DOHH2 (cell line): ENCODE data around the gene AFAP1L1.

Experiments used
- H3F3A ChIP-seq: fragments of 200-600 bp; sonication (generic), shearing (Covaris generic); 2 replicates; pipeline ENCODE4 v1.6.0; 2016; ENCODE audit warnings: antibody characterized with exemption, mild to moderate bottlenecking; ENCODE audit not compliant: control insufficient read depth, insufficient read depth
- H3K27ac ChIP-seq: fragments of 200-600 bp; sonication (generic); 2 replicates; pipeline ENCODE4 v1.5.1; 2014; ENCODE audit warnings: low read depth, mild to moderate bottlenecking, low read length, moderate library complexity
- H3K27me3 ChIP-seq: fragments of 200-600 bp; sonication (generic); 2 replicates; pipeline ENCODE4 v1.6.1; 2014; ENCODE audit warnings: mild to moderate bottlenecking, low read length, mixed read lengths; ENCODE audit not compliant: control insufficient read depth
- H3K36me3 ChIP-seq: fragments of 200-600 bp; sonication (generic); 2 replicates; pipeline ENCODE4 v1.6.1; 2014; ENCODE audit warnings: mild to moderate bottlenecking, low read length, moderate library complexity, mixed read lengths; ENCODE audit not compliant: control insufficient read depth
- H3K4me1 ChIP-seq: fragments of 200-600 bp; sonication (generic); 2 replicates; pipeline ENCODE4 v1.6.1; 2014; ENCODE audit warnings: mild to moderate bottlenecking, low read length, mixed read lengths; ENCODE audit not compliant: control insufficient read depth
- H3K4me2 ChIP-seq: fragments of 200-600 bp; sonication (generic); 2 replicates; pipeline ENCODE4 v1.6.0; 2014; ENCODE audit warnings: mild to moderate bottlenecking, low read length, moderate library complexity
- H3K4me3 ChIP-seq: fragments of 200-600 bp; sonication (generic); 2 replicates; pipeline ENCODE4 v1.5.1; 2014; ENCODE audit warnings: mild to moderate bottlenecking, low read length, mixed read lengths
- H3K79me2 ChIP-seq: fragments of 200-600 bp; sonication (generic); 2 replicates; pipeline ENCODE4 v1.6.1; 2014; ENCODE audit warnings: mild to moderate bottlenecking, low read length, mixed read lengths; ENCODE audit not compliant: control insufficient read depth
- H3K9me2 ChIP-seq: fragments of 200-600 bp; sonication (generic); replicated peaks from 2 replicates; pipeline ENCODE4 v1.6.1; 2014; ENCODE audit warnings: mild to moderate bottlenecking, low read length, mixed read lengths; ENCODE audit not compliant: control insufficient read depth
- H3K9me3 ChIP-seq: fragments of 200-600 bp; sonication (generic); 2 replicates; pipeline ENCODE4 v1.6.1; 2014; ENCODE audit warnings: antibody characterized with exemption, low read length, mixed read lengths; ENCODE audit not compliant: control insufficient read depth, insufficient read depth
- H4K20me1 ChIP-seq: fragments of 200-600 bp; sonication (generic); 2 replicates; pipeline ENCODE4 v1.6.0; 2014; ENCODE audit warnings: low read depth, mild to moderate bottlenecking, antibody characterized with exemption, low read length, moderate library complexity; ENCODE audit not compliant: control insufficient read depth, insufficient read depth
- CTCF ChIP-seq: fragments of 200-600 bp; sonication (generic); IDR thresholded peaks from one replicate; pipeline ENCODE4 v1.5.1; 2014; ENCODE audit warnings: antibody characterized with exemption, mild to moderate bottlenecking, low read depth, low read length; ENCODE audit not compliant: poor library complexity, severe bottlenecking
- EZH2phosphoT487 ChIP-seq: fragments of 200-600 bp; sonication (generic); IDR thresholded peaks from 2 replicates; pipeline ENCODE4 v1.6.1; 2017; ENCODE audit warnings: borderline replicate concordance, mild to moderate bottlenecking, antibody characterized with exemption, low read length, moderate library complexity, mixed read lengths

AFAP1L1 gene

DNA sequence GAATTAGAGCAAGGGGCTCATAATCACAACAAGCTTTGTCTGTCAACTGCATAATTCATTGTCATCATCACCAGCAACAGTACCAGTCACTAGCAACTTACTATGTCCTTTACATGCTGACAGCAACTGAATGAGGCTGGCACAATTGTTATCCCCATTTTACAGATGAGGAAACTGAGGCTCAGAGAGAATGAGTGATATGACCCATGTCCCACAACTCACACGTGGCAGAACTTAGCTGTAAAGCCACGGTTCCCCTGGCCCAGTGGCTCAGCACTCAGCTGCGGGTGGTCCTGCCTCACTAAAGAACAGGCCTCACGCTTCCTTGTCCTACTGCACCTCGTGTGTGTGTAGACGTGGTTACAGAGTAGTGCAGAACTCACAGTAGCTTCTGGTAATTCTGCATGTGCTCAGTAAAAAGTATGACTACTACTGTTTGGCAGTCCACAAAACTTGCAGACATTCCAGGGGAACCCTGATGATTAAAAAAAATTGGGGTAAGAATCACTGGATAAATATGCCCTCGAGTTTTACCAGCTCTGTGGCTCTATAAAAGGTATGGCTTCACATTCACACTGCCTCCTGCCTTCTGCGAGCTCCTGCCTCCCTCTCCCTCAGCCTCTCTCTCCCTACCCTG, 30.2 kb downstream of the AFAP1L1 start:
- Histone ChIP-seq H3K36me3 (no peaks in the 10 kb centered on the region), H3K27me3 (peaks cover 11% of the 10 kb centered on the region; the same call in 1 of the 2 replicates), H3F3A (no peaks in the 10 kb centered on the region), H3K79me2 (no peaks in the 10 kb centered on the region), H3K4me1 (peaks cover 5% of the 10 kb centered on the region; the same call in 1 of the 2 replicates), H3K9me3 (no peaks in the 10 kb centered on the region), H3K9me2 (no peaks in the 10 kb centered on the region), H3K4me2 (no peak overlapping the region), H4K20me1 (no peaks in the 10 kb centered on the region), H3K27ac (no peak overlapping the region), H3K4me3 (no peak overlapping the region)
- TF ChIP-seq EZH2phosphoT487: no peak
- no peak for TF ChIP-seq CTCF

DNA sequence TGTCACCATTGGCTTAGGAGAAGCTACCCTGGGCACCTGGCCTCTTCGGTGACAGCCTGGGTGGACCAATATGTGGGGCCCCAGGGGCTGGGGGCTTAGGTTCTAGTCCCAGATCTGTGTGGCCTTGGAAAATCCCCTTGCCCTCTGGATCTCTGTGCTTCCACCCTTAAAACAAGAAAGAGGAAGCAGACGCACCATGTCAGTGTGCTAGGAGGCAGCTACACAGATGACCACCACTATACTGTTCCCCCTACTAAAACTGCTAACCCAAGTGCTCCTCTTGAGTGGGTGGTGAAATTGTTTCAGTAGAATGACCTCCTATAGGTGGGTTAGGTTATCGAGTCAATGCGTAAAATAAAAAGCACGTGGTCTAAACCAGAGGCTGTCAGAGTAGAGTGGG, 31.0 kb downstream of the AFAP1L1 start:
- no peak overlapping the region for H3K4me2 ChIP-seq

GRCh38 chr5:149303210-149303609, 31.6 kb downstream of the AFAP1L1 start:
- Histone ChIP-seq H3K4me1 (peaks cover 5% of the 10 kb centered on the region; the same call in 1 of the 2 replicates), H3K9me3 (no peaks in the 10 kb centered on the region), H3K9me2 (no peaks in the 10 kb centered on the region), H3F3A (no peaks in the 10 kb centered on the region), H3K79me2 (no peaks in the 10 kb centered on the region), H4K20me1 (no peaks in the 10 kb centered on the region), H3K27ac (no peak overlapping the region), H3K4me3 (no peak overlapping the region), H3K27me3 (peaks cover 11% of the 10 kb centered on the region; the same call in 1 of the 2 replicates), H3K36me3 (no peaks in the 10 kb centered on the region), H3K4me2 (no peak overlapping the region)
- no peak for TF ChIP-seq CTCF
- TF ChIP-seq EZH2phosphoT487: no peak

More for the DNA sequence above, 31.0 kb downstream of the AFAP1L1 start:
- Histone ChIP-seq H3K9me3 (no peaks in the 10 kb centered on the region), H3K27me3 (peaks cover 11% of the 10 kb centered on the region; the same call in 1 of the 2 replicates), H3K27ac (no peak overlapping the region), H3K4me1 (peaks cover 5% of the 10 kb centered on the region; the same call in 1 of the 2 replicates), H3F3A (no peaks in the 10 kb centered on the region), H3K9me2 (no peaks in the 10 kb centered on the region), H3K79me2 (no peaks in the 10 kb centered on the region), H3K4me3 (no peak overlapping the region), H4K20me1 (no peaks in the 10 kb centered on the region), H3K36me3 (no peaks in the 10 kb centered on the region)
- TF ChIP-seq EZH2phosphoT487: no peak
- no peak for TF ChIP-seq CTCF
